Tibial nerve (tissue), 4 donors: ENCODE data around the gene ZNF670.

Experiments used
- EP300 ChIP-seq, 2 donors: sonication (generic); formaldehyde crosslinking; IDR thresholded peaks; one replicate each; pipeline ENCODE4 v1.6.1; 2017; ENCODE audit warnings: antibody characterized with exemption in 2 of 2, mild to moderate bottlenecking in 1 of 2
- TF ChIP-seq, protein P1 (sequence below), 5 experiments: fragments of 200-600 bp in 3 of 5; fragments of 450-650 bp in 2 of 5; sonication (generic) in 3 of 5; IDR thresholded peaks; one replicate each; pipeline ENCODE4 v1.5.1; 2016 to 2019; ENCODE audit warnings: antibody characterized with exemption in 5 of 5, mild to moderate bottlenecking in 3 of 5, moderate library complexity in 2 of 5

DNA sequence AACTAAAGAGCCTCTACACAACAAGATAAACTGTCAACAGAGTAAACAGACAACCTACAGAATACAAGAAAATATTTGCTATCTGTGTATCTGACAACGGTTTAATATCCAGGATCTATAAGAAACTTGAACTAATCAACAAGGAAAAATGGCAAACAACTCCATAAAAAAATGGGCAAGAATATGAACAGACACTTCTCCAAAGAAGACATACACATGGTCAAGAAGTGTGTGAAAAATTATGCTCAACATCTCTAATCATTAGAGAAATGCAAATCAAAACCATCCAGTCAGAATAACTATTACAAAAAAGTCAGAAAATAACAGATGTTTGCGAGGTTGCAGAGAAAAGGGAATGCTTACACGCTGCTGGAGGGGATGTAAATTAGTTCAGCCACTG lies 8.0 kb downstream of the ZNF670 start:
- TF ChIP-seq, protein P1, sequence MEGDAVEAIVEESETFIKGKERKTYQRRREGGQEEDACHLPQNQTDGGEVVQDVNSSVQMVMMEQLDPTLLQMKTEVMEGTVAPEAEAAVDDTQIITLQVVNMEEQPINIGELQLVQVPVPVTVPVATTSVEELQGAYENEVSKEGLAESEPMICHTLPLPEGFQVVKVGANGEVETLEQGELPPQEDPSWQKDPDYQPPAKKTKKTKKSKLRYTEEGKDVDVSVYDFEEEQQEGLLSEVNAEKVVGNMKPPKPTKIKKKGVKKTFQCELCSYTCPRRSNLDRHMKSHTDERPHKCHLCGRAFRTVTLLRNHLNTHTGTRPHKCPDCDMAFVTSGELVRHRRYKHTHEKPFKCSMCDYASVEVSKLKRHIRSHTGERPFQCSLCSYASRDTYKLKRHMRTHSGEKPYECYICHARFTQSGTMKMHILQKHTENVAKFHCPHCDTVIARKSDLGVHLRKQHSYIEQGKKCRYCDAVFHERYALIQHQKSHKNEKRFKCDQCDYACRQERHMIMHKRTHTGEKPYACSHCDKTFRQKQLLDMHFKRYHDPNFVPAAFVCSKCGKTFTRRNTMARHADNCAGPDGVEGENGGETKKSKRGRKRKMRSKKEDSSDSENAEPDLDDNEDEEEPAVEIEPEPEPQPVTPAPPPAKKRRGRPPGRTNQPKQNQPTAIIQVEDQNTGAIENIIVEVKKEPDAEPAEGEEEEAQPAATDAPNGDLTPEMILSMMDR (IDR thresholded peaks at IDR 0.05): no peak
- no peak for TF ChIP-seq EP300 (IDR thresholded peaks at IDR 0.05)
